NCI-H187 treated with DMSO at 0.1 percent for 48 hours (cell line): ENCODE results near the gene MKLN1.
"Not testable (repeated sequence)": the region's sequence is repeated elsewhere in the genome, so short reads cannot be mapped to it uniquely, and the experiment has no call there.

ENCODE experiments used
- DNase-seq: peaks from one replicate; lab custom pipeline; 2025; lab: John Stamatoyannopoulos, UW

Gene MKLN1

DNA sequence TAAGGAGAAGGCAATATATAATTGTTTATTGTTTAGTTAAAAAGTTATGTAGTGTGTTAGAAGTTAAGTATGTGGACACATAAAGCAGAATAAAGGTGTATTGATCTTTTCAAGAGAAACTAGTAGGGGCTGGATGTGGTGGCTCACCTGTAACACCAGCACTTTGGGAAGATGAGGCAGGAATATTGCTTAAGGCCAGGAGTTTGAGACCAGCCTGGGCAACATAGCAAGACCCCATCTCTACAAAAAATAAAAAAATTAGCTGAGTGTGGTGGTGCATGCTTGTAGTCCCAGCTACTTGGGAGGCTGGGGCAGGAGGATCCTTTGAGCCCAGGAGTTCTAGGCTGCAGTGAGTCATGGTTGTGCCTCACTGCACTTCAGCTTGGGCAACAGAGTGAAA, 135.0 kb downstream of the MKLN1 start:
- DNase-seq: not testable (repeated sequence)

DNA sequence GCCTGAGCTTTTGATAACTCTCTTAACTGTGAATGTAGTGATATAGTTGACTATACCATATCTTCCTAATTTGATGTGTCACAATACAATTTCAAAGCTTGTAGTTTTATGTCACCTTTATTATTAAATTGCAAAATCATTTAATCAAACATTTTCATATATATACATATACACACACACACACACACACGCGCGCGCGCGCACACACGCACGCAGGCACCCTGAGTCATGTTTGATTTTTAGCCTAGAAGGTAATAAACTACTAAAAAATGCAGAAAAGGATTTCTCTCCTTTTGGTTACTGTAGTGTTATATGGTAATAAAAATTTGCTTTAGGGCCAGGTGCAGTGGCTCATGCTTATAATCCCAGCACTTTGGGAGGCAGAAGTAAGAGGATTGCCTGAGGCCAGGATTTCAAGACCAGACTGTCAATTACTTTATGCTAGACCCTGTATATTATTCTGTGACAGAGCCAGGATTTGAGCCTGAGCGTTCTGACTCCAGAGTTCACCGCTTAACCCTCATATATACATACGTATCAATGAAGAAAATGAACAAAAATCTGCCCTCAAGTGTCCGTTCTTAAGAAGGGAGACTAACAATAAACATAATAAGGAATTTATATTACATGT, 139.2 kb downstream of the MKLN1 start:
- DNase-seq: no peak

DNA sequence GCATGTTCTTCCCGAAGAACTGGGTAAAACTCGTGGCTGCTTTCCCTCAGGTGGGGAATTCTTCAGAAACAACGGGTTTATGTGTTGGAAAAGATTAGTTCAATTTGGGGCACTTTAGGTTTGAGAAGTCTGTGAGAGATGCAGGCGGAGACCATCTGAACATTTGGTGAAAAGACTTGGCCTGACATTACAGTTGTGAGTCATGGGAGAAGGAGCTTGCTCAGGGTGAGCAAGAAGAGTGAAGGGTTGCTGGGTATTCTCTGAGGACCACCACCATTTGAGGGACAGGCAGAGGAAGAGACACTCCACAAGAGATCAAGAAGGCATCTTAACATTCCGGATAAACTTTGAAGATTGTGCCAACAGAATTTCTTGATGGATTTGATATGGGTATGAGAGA, 140.1 kb downstream of the MKLN1 start:
- DNase-seq: no peak

DNA sequence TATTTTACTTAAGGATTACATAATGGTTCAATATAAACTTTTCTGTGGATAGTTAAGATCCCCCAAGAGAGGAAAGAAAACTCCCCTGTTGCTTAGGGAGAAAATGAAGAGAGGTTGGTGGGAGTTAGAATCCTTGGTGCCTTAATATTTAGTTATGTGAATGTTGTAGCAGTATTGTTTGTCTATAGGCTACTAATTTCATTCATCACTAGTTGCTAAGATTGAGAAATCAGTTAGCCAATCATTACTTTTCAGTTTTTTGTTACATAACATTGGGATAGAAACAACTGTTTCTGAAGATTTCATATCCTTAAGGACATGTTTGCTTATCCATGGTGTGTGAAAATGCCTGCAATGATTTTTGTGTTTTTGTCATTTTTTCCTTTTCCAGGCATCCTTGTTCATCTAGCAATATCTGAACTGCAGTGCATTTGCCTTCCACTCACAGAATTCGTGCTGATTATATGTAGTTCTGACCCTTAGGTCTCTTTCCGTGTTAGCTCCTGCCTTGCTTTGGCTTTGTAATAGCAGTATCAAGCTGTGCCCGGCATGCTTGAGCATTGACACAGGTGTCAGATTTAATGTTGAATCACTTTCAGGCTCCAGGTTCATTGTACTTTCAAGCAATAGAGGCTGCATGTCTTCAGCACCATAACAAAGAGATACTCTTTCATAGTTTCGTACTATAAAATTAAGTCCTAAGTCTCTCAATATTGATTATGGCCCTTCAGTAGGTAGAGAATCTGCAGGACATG, 143.8 kb downstream of the MKLN1 start:
- DNase-seq: no peak

- DNase-seq: no peak
Observed at GRCh38 chr7:131476740-131477139, 149.1 kb downstream of the MKLN1 start.

- DNase-seq: no peak
Observed at GRCh38 chr7:131480384-131481315, 153.0 kb downstream of the MKLN1 start.

DNA sequence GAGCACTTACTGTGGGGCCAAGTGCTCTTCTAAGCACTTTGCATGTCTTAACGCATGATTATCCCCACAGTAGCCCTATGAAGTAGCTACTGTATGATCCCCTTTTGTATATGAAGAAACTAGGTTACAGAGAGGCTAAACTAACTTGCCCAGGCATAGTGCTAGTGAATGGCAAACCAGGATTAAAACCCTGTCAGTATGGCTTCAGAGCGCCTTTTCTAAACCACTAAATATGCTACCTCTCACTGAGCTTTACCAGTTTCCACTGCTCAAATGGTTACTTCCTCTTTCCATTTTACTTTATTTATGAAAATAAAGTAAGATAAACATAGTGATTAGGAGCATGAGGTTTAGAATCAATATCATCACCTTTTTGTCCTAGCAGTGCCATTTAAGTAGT, 155.1 kb downstream of the MKLN1 start:
- no peak for DNase-seq

GRCh38 chr7:131483586-131483985, 155.9 kb downstream of the MKLN1 start:
- no peak for DNase-seq

- DNase-seq: no peak
Observed at GRCh38 chr7:131486346-131486745, 158.7 kb downstream of the MKLN1 start.

- no peak for DNase-seq
Observed at GRCh38 chr7:131487217-131487616, 159.5 kb downstream of the MKLN1 start.

DNA sequence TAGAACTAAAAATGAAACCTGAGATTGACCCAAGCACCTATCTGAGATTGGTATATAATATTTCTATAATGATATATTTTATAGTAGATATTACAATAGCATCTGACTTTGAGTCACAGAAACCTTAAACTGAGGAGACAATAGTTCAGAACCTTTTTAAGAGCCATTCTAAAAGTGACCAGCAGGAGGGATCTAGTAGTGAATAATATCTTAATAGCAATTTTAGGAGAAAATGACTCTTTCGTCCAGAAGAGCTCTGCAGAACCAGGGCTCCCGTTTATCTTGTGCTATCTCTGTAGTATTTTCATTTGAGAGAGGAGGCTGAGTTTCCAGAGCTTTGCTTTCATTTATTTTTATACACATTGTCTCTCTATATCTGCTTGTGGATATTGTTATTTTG, 160.7 kb downstream of the MKLN1 start:
- DNase-seq: no peak

- no peak for DNase-seq
Observed at GRCh38 chr7:131489196-131489595, 161.5 kb downstream of the MKLN1 start.

GRCh38 chr7:131489881-131490280, 162.2 kb downstream of the MKLN1 start:
- DNase-seq: no peak

GRCh38 chr7:131493081-131493480, 165.4 kb downstream of the MKLN1 start:
- no peak for DNase-seq

- no peak for DNase-seq
Observed at GRCh38 chr7:131493581-131493980, 165.9 kb downstream of the MKLN1 start.

GRCh38 chr7:131494182-131494581, 166.5 kb downstream of the MKLN1 start:
- no peak for DNase-seq

GRCh38 chr7:131495669-131496498, 168.2 kb downstream of the MKLN1 start:
- DNase-seq: no peak

DNA sequence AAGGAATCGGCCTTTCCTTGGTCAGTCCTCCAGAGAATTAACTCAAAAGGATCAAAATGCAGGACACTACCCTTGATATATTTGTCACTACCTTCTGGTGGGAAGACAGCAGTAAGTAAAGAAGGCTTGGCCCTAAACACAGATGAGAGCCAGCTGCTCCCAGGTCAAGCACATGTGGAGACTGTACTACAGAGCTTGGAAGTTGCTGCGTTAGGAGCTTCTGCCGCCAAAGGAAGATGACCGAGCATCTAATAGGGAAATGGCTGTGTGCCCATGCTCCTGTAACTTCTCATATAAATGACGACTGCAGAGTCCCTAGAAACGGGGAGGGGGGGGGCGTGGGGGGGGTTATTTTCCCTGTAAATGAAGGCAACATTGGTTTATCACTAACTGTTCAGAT, 169.8 kb downstream of the MKLN1 start:
- DNase-seq: no peak

DNA sequence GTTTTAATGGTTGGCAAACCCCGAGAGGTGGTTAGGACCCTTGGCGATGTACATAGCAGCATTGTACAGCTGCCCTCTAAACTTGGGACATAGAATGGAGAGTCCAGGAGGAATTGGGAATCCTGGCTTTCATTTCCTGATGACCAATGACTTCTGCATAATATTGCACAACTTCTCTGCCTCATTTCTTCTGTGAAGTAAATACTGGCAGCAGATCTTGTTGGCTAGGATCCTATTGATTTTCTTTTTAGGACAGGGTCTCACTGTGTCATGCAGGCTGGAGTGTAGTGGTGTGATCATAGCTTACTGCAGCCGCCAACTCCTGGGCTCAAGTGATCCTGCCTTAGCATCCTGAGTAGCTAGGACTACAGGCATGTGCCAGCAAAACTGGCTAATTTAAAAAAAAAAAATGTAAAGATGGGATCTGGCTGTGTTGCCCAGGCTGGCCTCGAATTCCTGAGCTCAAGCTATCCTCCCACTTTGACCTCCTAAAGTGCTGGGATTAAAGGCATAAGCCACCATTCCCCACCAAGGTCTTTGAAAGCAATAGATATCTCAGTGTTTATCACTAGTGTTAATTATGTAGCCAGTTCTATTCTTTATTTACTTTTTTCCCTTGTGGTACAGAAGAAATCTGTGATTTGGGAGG, 170.7 kb downstream of the MKLN1 start:
- no peak for DNase-seq

DNA sequence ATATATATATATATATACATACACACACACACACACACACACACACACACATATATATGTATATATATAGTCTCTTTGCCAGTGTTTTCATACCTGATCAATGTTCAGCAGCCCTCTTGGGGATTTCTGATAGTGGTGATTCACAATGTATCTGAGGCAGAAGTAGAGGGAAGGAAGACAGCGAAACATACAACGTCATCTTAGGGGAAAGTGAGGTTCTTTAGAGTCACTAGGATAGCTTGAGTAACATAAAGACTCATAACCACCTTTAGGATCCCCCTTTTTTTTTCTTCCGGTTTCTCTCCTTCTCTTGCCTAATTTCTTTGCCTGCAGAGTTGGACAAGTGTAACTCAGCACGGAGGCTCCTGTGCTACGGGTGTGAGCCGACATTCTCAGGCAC, 172.1 kb downstream of the MKLN1 start:
- no peak for DNase-seq

- no peak for DNase-seq
Observed at GRCh38 chr7:131500357-131500756, 172.7 kb downstream of the MKLN1 start.
